AG09319 (cell line): ENCODE measurements around the gene SEMA5B.

Source experiments
- DNase-seq: peaks from one replicate; pipeline ENCODE4 v3.0.0-alpha.2; 2010; ENCODE audit warnings: low read depth; ENCODE audit errors: extremely low read depth
- CTCF ChIP-seq: IDR thresholded peaks from 2 replicates; pipeline ENCODE4 v1.5.1; 2011; ENCODE audit warnings: low read depth, mild to moderate bottlenecking, inconsistent platforms, low read length, moderate library complexity

The SEMA5B gene

GRCh38 chr3:122972141-122972540 is 55.4 kb downstream of the SEMA5B start:
- no peak for DNase-seq
- TF ChIP-seq CTCF, result no peak

DNA sequence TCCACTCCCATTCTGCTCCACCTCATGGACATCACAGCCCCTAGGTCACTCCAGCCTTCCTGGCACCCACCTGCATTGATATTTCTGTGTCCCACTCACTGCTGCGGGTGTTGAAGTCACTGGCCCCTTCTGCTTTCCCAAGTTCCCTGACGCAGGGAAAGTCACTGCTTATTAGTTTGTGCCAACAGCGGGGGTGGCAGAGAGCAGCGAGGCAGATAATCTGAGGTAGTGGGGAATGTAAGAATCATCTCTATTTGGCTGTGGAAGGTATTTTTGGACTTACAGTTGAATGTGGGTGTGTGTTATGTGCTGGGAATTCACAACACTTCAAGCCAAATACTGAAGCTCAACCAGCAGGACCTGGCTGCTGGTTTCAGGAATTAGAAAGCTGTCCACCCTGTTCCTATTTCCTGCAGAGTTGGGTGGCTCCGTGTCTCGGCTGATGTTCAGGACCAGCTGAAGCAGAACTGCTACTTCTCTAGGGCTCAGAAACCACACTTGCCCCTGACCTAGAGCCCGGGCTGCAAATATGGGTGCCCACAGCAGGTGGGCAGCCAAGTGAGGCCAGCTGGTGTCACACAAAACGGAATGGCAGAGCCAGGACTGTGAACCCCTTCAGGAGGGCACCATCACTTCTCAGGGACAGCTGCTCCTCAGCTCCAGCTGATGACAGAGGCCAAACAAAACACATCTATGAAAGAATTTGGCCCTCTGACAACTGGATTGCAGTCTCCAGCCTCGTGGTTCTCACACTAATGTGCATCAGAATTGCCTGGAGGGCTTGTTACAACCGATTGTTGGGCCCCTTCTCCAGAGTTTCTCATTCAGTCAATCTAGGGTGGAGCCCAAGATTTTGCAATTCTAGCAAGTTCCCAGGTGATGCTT is 57.7 kb downstream of the SEMA5B start:
- peak; percentile 8 for DNase-seq
- TF ChIP-seq CTCF, result no peak

DNA sequence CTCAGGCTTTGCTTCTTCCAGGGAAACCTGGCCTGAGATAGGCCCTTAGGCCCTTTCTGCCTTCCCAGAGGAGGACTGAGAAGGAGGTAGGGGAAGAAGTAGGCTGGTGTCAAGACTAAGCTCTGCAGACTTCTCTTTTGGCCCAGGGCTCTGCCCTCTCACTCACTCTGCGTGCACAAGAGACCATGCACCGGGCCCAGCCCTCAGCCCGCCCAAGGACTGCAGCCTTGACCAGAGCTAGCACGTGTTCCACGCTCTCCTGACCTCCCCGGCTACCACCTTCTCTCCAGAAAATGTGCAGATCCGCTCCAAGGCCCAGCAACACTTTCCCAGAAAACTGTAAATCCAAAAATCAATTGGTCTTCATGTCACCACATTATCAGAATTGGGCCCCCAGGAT is 59.8 kb downstream of the SEMA5B start:
- no peak for DNase-seq
- TF ChIP-seq CTCF, result no peak

DNA sequence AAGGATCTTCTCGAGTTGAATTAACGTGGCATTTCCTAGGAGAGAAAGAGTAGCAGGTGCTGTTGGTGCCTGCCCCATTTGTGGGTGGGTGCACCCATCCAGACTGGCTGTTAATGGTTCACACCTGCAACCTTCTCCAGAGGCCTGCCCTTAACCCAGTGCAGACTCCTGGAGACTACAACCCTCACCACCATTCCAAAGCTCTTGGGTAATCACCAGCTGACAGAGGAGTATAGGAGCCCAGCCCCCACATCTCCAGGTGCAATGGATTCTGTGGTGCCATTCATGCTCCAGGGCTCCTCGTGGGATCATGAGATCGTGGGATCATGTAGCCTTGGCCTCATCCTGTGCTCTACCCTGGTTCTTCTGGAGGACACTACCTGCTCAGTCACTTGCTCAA is 60.2 kb downstream of the SEMA5B start:
- DNase-seq, result no peak
- no peak for TF ChIP-seq CTCF

GRCh38 chr3:122966045-122966444 is 61.5 kb downstream of the SEMA5B start:
- no peak for TF ChIP-seq CTCF
- DNase-seq, result no peak

DNA sequence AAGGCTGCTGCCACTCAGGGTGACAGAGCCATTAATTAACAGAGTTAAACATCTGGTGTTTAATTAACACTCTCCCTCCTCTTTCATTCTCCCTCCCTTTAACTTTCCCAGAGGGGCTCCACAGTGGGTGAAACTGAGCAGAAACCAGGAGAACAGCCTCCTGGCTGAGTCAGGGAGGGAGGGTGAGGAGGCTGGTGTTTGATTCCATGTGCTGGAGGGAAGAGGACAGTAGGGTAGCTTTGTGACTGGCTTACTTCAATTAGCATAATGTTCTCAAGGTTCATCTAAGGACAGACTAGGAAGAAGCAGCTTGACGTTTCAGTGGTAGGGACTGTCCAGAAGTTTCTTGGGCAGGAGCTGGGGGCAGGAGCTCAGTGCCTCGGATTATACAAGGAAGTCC is 62.8 kb downstream of the SEMA5B start:
- DNase-seq, result no peak

DNA sequence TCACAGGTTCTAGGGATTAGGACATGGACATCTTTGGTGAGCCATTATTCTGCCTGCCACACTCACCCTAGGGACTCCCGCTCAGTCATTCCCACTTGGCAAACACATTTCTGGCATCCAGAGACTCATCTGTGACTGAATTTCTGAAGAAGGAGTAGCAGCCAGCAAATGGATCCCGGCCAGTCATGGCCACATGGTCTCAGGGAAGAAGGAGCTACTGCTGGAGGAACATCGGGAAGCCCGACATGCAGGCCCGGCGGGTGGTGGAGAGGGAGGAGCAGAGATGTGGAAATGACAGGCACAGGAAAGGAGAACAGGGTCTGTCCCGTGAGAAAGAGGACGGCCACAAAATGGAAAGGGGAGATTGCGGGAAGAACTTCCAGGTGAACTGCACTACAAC is 65.4 kb downstream of the SEMA5B start:
- no peak for DNase-seq
- no peak for TF ChIP-seq CTCF

More for the DNA sequence above, 62.8 kb downstream of the SEMA5B start:
- no peak for TF ChIP-seq CTCF
